Colonic mucosa (tissue), 4 donors: ENCODE results near the gene MESP2. TPM values are rescaled to one million over a fixed set of nuclear protein-coding genes. Genes with fewer than 3 reads are reported as not detected.

ENCODE experiments used
- DNase-seq: peaks from one replicate; pipeline ENCODE4 v3.0.0-alpha.2; 2020
- H3K27ac ChIP-seq: fragments of 200-600 bp; one replicate; pipeline ENCODE4 v1.8.0; 2021
- H3K27me3 ChIP-seq: fragments of 200-600 bp; one replicate; pipeline ENCODE4 v1.8.0; 2021
- H3K36me3 ChIP-seq: fragments of 200-600 bp; one replicate; pipeline ENCODE4 v1.8.0; 2021
- H3K4me1 ChIP-seq: fragments of 200-600 bp; one replicate; pipeline ENCODE4 v1.8.0; 2021; ENCODE audit warnings: mild to moderate bottlenecking
- H3K4me3 ChIP-seq: fragments of 200-600 bp; one replicate; pipeline ENCODE4 v1.8.0; 2021
- H3K9ac ChIP-seq, 2 donors: one replicate each; pipeline ENCODE4 v1.7.0; 2013; ENCODE audit warnings: control low read depth in 2 of 2, low read depth in 2 of 2, low read length in 2 of 2
- H3K9me3 ChIP-seq: fragments of 200-600 bp; one replicate; pipeline ENCODE4 v1.8.0; 2021
- CTCF ChIP-seq: fragments of 200-600 bp; IDR thresholded peaks from one replicate; pipeline ENCODE4 v1.8.0; 2022; ENCODE audit warnings: antibody characterized with exemption, mild to moderate bottlenecking
- intact Hi-C: fragments of 100-400 bp; cut with DNase I; formaldehyde crosslinking; loops from one replicate; pipeline ENCODE4 v1.14.1; 2022
- total RNA-seq, 2 donors: library from RNA; stranded (reverse); fragmentation: NEBNext Ultra II Directional in 1 of 2; extraction: Animal tissue kit (Norgen Biotek cat#: 25700) in 1 of 2; gene quantifications; one replicate each; pipeline ENCODE4 v1.2.1, GENCODE V29; 2021
- donor health status: healthy.
- donor health status: DM: no; HTN: no; CAD: no.
- donor health status: DM: no; HTN: no; CAD: no.

MESP2 gene
- total RNA-seq, 2 donors from 2014 or later = 0.45 to 5.4 TPM

GRCh38 chr15:89790661-89791060 lies 14.5 kb downstream of the MESP2 start:
- H3K4me3 ChIP-seq = no peak overlapping the region
- no peak for DNase-seq
- H3K36me3 ChIP-seq = no peaks in the 10 kb centered on the region
- no peak overlapping the region for H3K27ac ChIP-seq
- no peak for TF ChIP-seq CTCF
- intact Hi-C loops = no loop called here
- no peaks in the 10 kb centered on the region for H3K4me1 ChIP-seq
- no peak overlapping the region for H3K9ac ChIP-seq
- H3K9me3 ChIP-seq = no peaks in the 10 kb centered on the region
- H3K27me3 ChIP-seq = no peaks in the 10 kb centered on the region

- no peaks in the 10 kb centered on the region for H3K9me3 ChIP-seq
- H3K27ac ChIP-seq = no peak overlapping the region
- intact Hi-C loops = no loop called here
- H3K9ac ChIP-seq = no peak overlapping the region
- H3K27me3 ChIP-seq = no peaks in the 10 kb centered on the region
- no peak for DNase-seq
- no peak for TF ChIP-seq CTCF
- H3K36me3 ChIP-seq = no peaks in the 10 kb centered on the region
- no peak overlapping the region for H3K4me3 ChIP-seq
- no peaks in the 10 kb centered on the region for H3K4me1 ChIP-seq
Observed at GRCh38 chr15:89792106-89792805, 16.1 kb downstream of the MESP2 start.

GRCh38 chr15:89794627-89795241 lies 18.6 kb downstream of the MESP2 start:
- TF ChIP-seq CTCF = no peak
- DNase-seq = no peak
- Histone ChIP-seq H3K9ac (no peak overlapping the region), H3K9me3 (no peaks in the 10 kb centered on the region), H3K27ac (no peak overlapping the region), H3K27me3 (no peaks in the 10 kb centered on the region), H3K4me1 (no peaks in the 10 kb centered on the region), H3K4me3 (no peak overlapping the region), H3K36me3 (no peaks in the 10 kb centered on the region)
- intact Hi-C loops = no loop called here

GRCh38 chr15:89795996-89796395 lies 19.9 kb downstream of the MESP2 start:
- Histone ChIP-seq H3K27me3 (no peaks in the 10 kb centered on the region), H3K9ac (no peak overlapping the region), H3K4me3 (no peak overlapping the region), H3K4me1 (no peaks in the 10 kb centered on the region), H3K36me3 (no peaks in the 10 kb centered on the region), H3K9me3 (no peaks in the 10 kb centered on the region), H3K27ac (no peak overlapping the region)
- intact Hi-C loops = no loop called here
- no peak for TF ChIP-seq CTCF
- DNase-seq = no peak

GRCh38 chr15:89797678-89798201 lies 21.6 kb downstream of the MESP2 start:
- no peaks in the 10 kb centered on the region for H3K36me3 ChIP-seq
- no peak overlapping the region for H3K9ac ChIP-seq
- intact Hi-C loops = no loop called here
- H3K27me3 ChIP-seq = no peaks in the 10 kb centered on the region
- H3K4me3 ChIP-seq = no peak overlapping the region
- TF ChIP-seq CTCF = no peak
- no peak for DNase-seq
- no peaks in the 10 kb centered on the region for H3K9me3 ChIP-seq
- no peaks in the 10 kb centered on the region for H3K4me1 ChIP-seq
- H3K27ac ChIP-seq = no peak overlapping the region
